ENCODE results near the gene ACTL8. TPM values are rescaled to one million over a fixed set of nuclear protein-coding genes. Genes with fewer than 3 reads are reported as not detected.

The ACTL8 gene
- polyA plus RNA-seq, 1 experiment: not detected

- ChIA-PET POLR2A (interaction anchor here (0.6 to 2.3 kb wide), 6 partner anchors 8 to 345 kb away, joined by 3 to 18 read pairs (median 5); no protein-coding TSS in a partner anchor), CTCF (interaction anchor here (0.6 to 2.7 kb wide), 2 partner anchors 212 to 435 kb away, joined by 4 to 17 read pairs; no protein-coding TSS in a partner anchor)
- Histone ChIP-seq H3K27ac (ENCODE audit: low read depth, low read length) (peak overlapping the region; percentile 99), H3K9me3 (ENCODE audit: control insufficient read depth, insufficient read depth, low read length) (no peaks in the 10 kb centered on the region; the same call in 1 of the 2 replicates), H3K4me3 (ENCODE audit: low read depth, low read length) (peak overlapping the region; percentile 27), H3K27me3 (ENCODE audit: control insufficient read depth, insufficient read depth, low read length) (no peaks in the 10 kb centered on the region)
- peak; percentile 89 for DNase-seq (ENCODE audit: low read depth, low spot score)
- no peak for TF ChIP-seq CTCF (IDR thresholded peaks at IDR 0.05; ENCODE audit: low read depth, low read length)
Measured at GRCh38 chr1:17874231-17874630, 119.1 kb downstream of the ACTL8 start.

GRCh38 chr1:17874710-17875109 is 119.6 kb downstream of the ACTL8 start:
- H3K4me3 ChIP-seq (ENCODE audit: low read depth, low read length): peak overlapping the region; percentile 27

GRCh38 chr1:17875171-17875881 is 120.2 kb downstream of the ACTL8 start:
- no peak for TF ChIP-seq CTCF (IDR thresholded peaks at IDR 0.05; ENCODE audit: low read depth, low read length)
- Histone ChIP-seq H3K27ac (ENCODE audit: low read depth, low read length) (peak overlapping the region; percentile 99), H3K4me3 (ENCODE audit: low read depth, low read length) (no peak overlapping the region), H3K9me3 (ENCODE audit: control insufficient read depth, insufficient read depth, low read length) (no peaks in the 10 kb centered on the region; the same call in 1 of the 2 replicates), H3K27me3 (ENCODE audit: control insufficient read depth, insufficient read depth, low read length) (no peaks in the 10 kb centered on the region)
- no peak for DNase-seq (ENCODE audit: low read depth, low spot score)
- ChIA-PET POLR2A (interaction anchor here (0.5 to 2.3 kb wide), 6 partner anchors 9 to 346 kb away, joined by 3 to 18 read pairs (median 5); no protein-coding TSS in a partner anchor), CTCF (interaction anchor here (2.7 kb wide), 1 partner anchor 213 kb away, joined by 17 read pairs; no protein-coding TSS in a partner anchor)

More at GRCh38 chr1:17874710-17875109, 119.6 kb downstream of the ACTL8 start:
- H3K27ac ChIP-seq (ENCODE audit: low read depth, low read length): peak overlapping the region; percentile 99
- ChIA-PET CTCF (interaction anchor here (2.7 kb wide), 1 partner anchor 213 kb away, joined by 17 read pairs; no protein-coding TSS in a partner anchor), POLR2A (interaction anchor here (0.6 to 2.3 kb wide), 5 partner anchors 8 to 345 kb away, joined by 3 to 18 read pairs (median 5); no protein-coding TSS in a partner anchor)
- peak; percentile 83 for DNase-seq (ENCODE audit: low read depth, low spot score)
- no peaks in the 10 kb centered on the region; the same call in 1 of the 2 replicates for H3K9me3 ChIP-seq (ENCODE audit: control insufficient read depth, insufficient read depth, low read length)
- no peak for TF ChIP-seq CTCF (IDR thresholded peaks at IDR 0.05; ENCODE audit: low read depth, low read length)
- no peaks in the 10 kb centered on the region for H3K27me3 ChIP-seq (ENCODE audit: control insufficient read depth, insufficient read depth, low read length)

GRCh38 chr1:17875882-17876280 is 120.7 kb downstream of the ACTL8 start:
- ChIA-PET CTCF (interaction anchor here (2.7 kb wide), 1 partner anchor 214 kb away, joined by 17 read pairs; no protein-coding TSS in a partner anchor), POLR2A (interaction anchor here (0.5 to 2.3 kb wide), 3 partner anchors 10 to 107 kb away, joined by 3 to 18 read pairs (median 3); no protein-coding TSS in a partner anchor)
- DNase-seq (ENCODE audit: low read depth, low spot score): no peak
- Histone ChIP-seq H3K4me3 (ENCODE audit: low read depth, low read length) (no peak overlapping the region), H3K27ac (ENCODE audit: low read depth, low read length) (peak overlapping the region; percentile 99), H3K9me3 (ENCODE audit: control insufficient read depth, insufficient read depth, low read length) (no peaks in the 10 kb centered on the region; the same call in 1 of the 2 replicates), H3K27me3 (ENCODE audit: control insufficient read depth, insufficient read depth, low read length) (no peaks in the 10 kb centered on the region)
- TF ChIP-seq CTCF (IDR thresholded peaks at IDR 0.05; ENCODE audit: low read depth, low read length): no peak

Other genes with a start within 250 kb of the ACTL8 start
- 5.7 and 7.8 TPM in 2 replicates for gene ARHGEF10L, start 215.6 kb upstream of the ACTL8 start, polyA plus RNA-seq (2011; rRNA removed)